Upper lobe of left lung (tissue), 4 donors: ENCODE data around the gene PLEKHG4B.

Source experiments
- EP300 ChIP-seq, 4 donors: sonication (generic); formaldehyde crosslinking; IDR thresholded peaks; one replicate each; pipeline ENCODE4 v1.5.1; 2017; ENCODE audit warnings: antibody characterized with exemption in 4 of 4, control low read depth in 2 of 4
- TF ChIP-seq, protein P1 (sequence below), 6 experiments: fragments of 450-650 bp in 4 of 6; fragments of 200-600 bp in 2 of 6; sonication (generic) in 2 of 6; IDR thresholded peaks; one replicate each; pipeline ENCODE4 v1.5.1; 2016 to 2019; ENCODE audit warnings: antibody characterized with exemption in 6 of 6

DNA sequence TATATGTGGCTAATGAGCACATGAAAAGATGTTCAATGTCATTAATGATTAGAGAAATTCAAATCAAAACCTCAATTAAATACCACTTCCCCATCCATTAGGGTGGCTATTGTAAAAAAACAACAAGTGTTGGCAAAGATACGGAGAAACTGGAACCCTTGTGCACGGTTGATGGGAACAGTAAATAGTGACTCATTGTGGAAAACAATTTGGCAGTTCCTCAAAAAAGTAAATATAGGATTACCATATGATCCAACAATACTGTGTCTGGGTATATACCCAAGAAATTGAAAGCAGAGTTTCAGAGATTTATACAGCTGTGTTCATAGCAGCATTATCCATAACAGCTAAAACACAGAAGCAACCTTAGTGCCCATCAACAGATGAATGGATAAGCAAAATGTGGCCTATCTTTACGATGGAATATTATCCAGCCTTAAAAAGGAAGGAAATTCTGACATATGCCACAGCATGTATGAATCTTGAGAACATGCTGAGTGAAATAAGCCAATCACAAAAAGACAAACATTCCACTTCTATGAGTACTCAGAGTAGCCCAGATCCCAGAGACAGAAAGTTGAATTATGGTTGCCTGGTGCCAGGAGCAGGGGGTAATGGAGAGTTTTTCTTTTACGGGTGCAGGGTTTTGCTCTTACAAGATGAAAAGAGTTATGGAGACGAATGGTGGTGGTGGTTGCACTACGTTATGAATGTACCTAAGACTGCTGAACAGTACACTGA, 57.9 kb downstream of the PLEKHG4B start:
- TF ChIP-seq EP300 (IDR thresholded peaks at IDR 0.05), result no peak
- TF ChIP-seq, protein P1, sequence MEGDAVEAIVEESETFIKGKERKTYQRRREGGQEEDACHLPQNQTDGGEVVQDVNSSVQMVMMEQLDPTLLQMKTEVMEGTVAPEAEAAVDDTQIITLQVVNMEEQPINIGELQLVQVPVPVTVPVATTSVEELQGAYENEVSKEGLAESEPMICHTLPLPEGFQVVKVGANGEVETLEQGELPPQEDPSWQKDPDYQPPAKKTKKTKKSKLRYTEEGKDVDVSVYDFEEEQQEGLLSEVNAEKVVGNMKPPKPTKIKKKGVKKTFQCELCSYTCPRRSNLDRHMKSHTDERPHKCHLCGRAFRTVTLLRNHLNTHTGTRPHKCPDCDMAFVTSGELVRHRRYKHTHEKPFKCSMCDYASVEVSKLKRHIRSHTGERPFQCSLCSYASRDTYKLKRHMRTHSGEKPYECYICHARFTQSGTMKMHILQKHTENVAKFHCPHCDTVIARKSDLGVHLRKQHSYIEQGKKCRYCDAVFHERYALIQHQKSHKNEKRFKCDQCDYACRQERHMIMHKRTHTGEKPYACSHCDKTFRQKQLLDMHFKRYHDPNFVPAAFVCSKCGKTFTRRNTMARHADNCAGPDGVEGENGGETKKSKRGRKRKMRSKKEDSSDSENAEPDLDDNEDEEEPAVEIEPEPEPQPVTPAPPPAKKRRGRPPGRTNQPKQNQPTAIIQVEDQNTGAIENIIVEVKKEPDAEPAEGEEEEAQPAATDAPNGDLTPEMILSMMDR (IDR thresholded peaks at IDR 0.05), result no peak
